NCI-H2171 treated with DMSO at 0.1 percent for 48 hours (cell line): ENCODE data around the gene RAB42.
"Not testable (repeated sequence)": the region's sequence is repeated elsewhere in the genome, so short reads cannot be mapped to it uniquely, and the experiment has no call there.

ENCODE experiments used
- DNase-seq: peaks from one replicate; lab custom pipeline; 2025; lab: John Stamatoyannopoulos, UW

The RAB42 gene

GRCh38 chr1:28586585-28587391 is 5.3 kb upstream of the RAB42 start:
- not testable (repeated sequence) for DNase-seq

DNA sequence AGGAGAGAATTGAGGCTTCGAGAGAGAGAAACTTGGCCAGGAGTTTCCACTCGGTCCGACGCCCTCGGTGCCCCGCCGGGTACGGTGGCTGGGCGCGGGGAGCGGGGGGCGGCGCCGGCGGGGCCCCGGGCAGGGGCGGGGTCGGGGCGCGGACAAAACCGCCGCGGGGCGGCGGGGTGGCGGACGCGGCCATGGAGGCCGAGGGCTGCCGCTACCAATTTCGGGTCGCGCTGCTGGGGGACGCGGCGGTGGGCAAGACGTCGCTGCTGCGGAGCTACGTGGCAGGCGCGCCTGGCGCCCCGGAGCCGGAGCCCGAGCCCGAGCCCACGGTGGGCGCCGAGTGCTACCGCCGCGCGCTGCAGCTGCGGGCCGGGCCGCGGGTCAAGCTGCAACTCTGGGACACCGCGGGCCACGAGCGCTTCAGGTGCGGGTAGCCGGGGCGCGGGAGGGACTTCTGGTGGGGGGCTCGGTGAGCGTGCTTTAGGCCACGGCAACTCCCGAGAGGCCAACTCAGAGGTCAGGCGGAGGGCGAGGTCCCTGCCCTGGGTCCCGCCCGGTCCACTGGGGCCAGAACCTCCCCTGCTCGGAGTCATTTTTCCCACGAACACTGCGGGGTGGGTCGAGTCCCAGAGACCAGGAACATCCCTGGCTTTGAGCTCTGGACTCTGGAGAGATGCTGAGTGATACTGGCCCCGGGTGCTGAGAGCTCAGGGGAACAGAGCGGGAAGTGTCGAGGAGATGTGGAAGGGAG is 431 bp downstream of the RAB42 start:
- no peak for DNase-seq

- DNase-seq = not testable (repeated sequence)
Measured at GRCh38 chr1:28593988-28594356, 1.9 kb downstream of the RAB42 start.

DNA sequence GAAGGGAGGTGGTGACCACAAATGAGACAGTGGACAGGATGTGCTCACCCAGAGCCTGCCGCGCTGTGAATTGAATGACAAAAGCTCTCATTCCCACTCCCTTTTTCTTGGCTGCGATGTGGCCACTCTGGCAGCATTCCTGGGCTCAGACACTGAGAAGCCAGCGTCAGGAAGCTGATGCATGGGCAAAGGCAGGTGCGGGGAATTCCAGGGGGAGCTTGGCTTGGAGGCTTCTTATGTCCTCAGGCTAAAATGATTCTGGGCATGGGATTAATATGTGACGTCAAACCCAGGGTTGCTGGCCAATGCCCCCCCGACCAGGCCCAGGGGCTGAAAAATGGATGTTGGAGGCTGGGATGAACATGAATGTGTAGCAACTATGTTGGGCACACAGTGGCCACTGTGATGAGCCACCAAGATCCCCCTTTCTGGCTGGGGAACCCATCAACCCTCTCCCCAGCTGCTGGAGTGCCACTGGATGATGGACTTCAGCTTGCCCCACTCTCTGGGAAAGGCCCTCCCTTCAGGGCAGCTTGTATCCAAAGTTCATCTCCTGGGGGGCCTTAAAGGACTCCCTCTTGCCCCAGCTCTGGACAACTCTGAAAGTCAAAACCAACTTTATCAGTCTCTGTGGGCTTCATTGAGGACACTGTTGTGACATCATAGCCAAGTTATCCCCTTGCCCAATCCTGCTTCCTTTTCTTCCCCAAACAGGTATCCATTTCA is 2.8 kb downstream of the RAB42 start:
- not testable (repeated sequence) for DNase-seq

- DNase-seq = no peak
Measured at GRCh38 chr1:28595412-28596191, 3.5 kb downstream of the RAB42 start.

- DNase-seq = not testable (repeated sequence)
Measured at GRCh38 chr1:28596276-28596675, 4.2 kb downstream of the RAB42 start.

DNA sequence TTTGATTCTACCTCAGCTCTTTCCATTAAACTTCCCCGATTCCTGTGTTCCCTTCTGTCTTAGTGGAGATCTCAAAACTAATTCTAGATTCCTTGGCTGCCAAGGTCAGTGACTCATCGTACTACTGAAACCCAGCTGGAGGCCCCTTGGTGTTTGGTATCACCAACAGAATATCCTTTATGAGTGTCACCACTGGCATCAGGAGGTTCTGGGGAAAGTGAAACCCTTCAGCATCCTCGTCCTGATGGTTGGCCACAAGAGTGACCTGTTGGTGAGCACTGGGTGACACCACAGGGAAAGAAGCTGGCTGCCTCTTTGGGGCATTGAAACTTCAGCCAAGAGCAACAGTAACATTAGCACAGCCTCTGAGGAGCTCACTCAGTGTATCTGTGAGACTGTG is 9.6 kb downstream of the RAB42 start:
- no peak for DNase-seq

GRCh38 chr1:28602536-28603439 is 10.7 kb downstream of the RAB42 start:
- peak; percentile 87 for DNase-seq

GRCh38 chr1:28604411-28604810 is 12.3 kb downstream of the RAB42 start:
- no peak for DNase-seq

- DNase-seq = no peak
Measured at GRCh38 chr1:28604962-28605361, 12.9 kb downstream of the RAB42 start.

DNA sequence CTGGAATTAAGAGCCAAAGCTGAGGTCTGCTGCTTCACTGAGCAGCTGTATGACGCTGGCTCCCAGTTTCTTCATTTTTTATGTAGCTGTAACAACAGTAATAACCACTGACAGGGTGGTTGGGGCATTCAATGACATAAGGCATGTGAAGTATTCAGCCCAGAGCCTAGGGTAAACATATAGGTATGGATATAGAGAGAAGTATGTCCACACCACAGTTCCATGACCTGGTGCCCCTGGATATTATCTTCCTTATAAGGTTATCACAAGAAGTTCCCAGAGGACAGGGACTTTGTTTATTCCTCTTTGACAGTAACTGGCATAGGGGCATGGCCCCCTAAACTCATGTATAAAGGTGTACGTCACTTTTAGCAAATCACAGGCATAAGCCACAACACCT is 14.7 kb downstream of the RAB42 start:
- DNase-seq = no peak

DNA sequence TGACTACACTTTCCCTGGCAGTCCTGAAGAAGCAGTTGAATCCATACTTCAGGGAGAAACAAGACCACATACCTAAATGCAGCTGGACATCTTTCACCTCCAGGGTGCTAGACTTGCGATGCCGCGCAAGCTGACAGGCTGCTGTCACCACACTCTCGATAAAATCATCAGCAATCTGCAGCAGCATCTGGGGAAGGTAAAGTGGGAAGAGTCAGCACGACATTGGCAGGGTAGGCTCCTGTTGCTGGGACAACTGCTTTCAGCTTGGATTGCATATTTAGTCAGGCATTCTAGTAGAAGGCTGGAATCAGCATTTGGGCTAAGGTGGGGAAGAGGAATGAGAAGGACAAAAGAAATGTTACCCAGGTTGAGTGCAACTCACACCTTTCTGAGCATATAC is 21.1 kb downstream of the RAB42 start:
- DNase-seq = no peak

DNA sequence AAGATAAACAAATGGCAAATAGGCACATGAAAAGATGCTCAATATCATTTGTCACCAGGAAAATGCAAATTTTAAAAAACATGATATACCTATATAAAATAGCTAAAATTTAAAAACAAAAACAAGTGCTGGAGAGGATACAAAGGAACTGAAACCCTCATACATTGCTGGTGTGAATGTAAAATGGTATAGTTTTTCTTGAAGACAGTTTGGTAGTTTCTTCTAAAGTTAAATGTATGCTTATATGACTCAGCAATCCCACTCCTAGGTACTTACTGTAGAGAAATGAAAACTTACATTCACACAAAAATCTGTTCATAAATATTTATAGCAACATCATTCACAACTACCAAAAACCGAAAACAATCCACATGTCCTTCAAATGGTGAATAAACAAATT is 39.6 kb downstream of the RAB42 start:
- DNase-seq = no peak

GRCh38 chr1:28632560-28632959 is 40.5 kb downstream of the RAB42 start:
- DNase-seq = no peak

GRCh38 chr1:28640766-28641165 is 48.7 kb downstream of the RAB42 start:
- DNase-seq = peak; percentile 30

DNA sequence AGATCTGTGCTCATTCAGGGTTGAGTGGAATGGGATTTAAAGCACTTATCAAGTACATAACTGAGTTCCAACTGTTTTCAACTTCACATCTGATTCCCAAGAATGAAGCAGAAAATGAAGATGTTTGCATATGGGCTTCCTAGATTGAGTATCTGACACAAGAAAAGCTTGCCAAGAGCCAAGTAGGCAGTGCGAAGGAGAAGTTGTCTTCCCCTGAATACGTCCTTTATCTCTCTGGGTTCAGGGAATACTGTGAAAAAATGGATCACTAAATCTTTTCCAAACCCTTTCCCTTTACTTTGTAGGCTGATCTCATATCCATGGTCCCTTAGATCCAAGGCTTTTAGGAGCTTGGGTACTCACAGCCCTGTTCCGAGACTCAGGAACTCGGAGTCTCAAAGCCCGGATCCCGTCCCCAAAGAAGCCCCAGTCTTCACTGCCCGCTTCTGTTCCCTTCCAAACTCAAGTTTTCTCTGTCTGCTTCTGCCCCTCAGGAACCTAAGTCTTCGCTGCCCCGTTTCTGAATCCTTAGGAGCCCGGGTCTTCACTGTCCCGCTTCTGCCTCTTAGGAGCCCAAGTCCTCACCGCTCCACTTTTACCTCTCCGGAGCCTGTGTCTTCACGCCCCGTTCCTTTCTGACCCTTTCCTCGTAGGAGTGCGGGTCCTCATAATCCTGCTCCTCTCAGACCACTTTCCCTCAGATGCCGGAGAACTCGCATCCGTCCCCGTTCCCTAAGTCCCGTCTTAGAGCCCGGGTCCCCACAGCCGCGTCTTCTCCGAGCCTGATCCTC is 50.2 kb downstream of the RAB42 start:
- DNase-seq = no peak

- DNase-seq = peak; percentile 96
Measured at GRCh38 chr1:28642847-28643635, 51.0 kb downstream of the RAB42 start, which contains the start of gene TAF12. Gene TAF12, minus strand, starts transcription at chr1:28643067. Its CDS starts 20,986 bp downstream, at chr1:28622081.

DNA sequence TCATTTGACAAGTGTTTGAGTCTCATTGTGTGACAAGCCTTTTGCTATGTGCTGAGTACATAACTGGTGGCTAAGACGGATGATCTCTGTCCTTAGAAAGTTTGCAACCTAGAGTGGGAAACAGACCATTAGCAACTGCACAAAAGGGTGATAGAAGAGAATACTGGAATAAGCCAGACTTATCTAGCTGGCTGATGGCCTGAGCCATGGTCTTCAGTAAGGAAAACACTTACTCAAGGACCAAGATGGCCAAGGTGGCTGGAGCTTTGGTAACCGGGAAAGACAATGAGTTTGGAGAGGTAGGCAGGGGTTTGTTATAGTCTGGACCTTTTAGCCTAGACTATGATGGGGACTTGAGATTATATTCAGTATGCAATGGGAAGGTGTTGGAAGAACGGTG is 52.4 kb downstream of the RAB42 start:
- no peak for DNase-seq
